GM19328 (cell line): ENCODE data around the gene LUC7L3.

Experiments
- ATAC-seq: cut with Tn5 transposase; IDR thresholded peaks from one replicate; pipeline ENCODE4 v1.9.1; 2021; ENCODE audit warnings: mild to moderate bottlenecking, moderate library complexity; ENCODE audit not compliant: unreplicated experiment

Gene LUC7L3

GRCh38 chr17:50685691-50686493 lies 33.5 kb upstream of the LUC7L3 start:
- no peak for ATAC-seq

- ATAC-seq = no peak
These were observed 32.8 kb upstream of the LUC7L3 start for GRCh38 chr17:50686494-50687199.

GRCh38 chr17:50687200-50688066 lies 32.0 kb upstream of the LUC7L3 start:
- ATAC-seq = no peak

- no peak for ATAC-seq
These were observed 31.2 kb upstream of the LUC7L3 start for GRCh38 chr17:50688245-50688644.

- ATAC-seq = no peak
These were observed 30.2 kb upstream of the LUC7L3 start for GRCh38 chr17:50689251-50689650.

- no peak for ATAC-seq
These were observed 29.2 kb upstream of the LUC7L3 start for GRCh38 chr17:50689956-50690886.

- no peak for ATAC-seq
These were observed 28.4 kb upstream of the LUC7L3 start for GRCh38 chr17:50690887-50691549.

GRCh38 chr17:50691550-50692447 lies 27.6 kb upstream of the LUC7L3 start:
- ATAC-seq = no peak

- no peak for ATAC-seq
These were observed 26.9 kb upstream of the LUC7L3 start for GRCh38 chr17:50692448-50693035.

- ATAC-seq = no peak
These were observed 26.2 kb upstream of the LUC7L3 start for GRCh38 chr17:50693036-50693682.

GRCh38 chr17:50696365-50696879 lies 23.0 kb upstream of the LUC7L3 start:
- ATAC-seq = no peak

- ATAC-seq = no peak
These were observed 22.3 kb upstream of the LUC7L3 start for GRCh38 chr17:50697062-50697461.

GRCh38 chr17:50697663-50698272 lies 21.6 kb upstream of the LUC7L3 start:
- ATAC-seq = no peak

GRCh38 chr17:50699410-50699809 lies 20.0 kb upstream of the LUC7L3 start:
- ATAC-seq = no peak

- ATAC-seq = no peak
These were observed 16.2 kb upstream of the LUC7L3 start for GRCh38 chr17:50703162-50703561.

GRCh38 chr17:50707289-50708049 lies 11.9 kb upstream of the LUC7L3 start, which contains the start of gene ANKRD40:
TSS of gene ANKRD40 (minus strand) at chr17:50707914. CDS start at chr17:50707654, 260 bp downstream.
- ATAC-seq = peak; percentile 69
